CD14-positive monocyte (primary cell): ENCODE measurements around the gene C17orf114.

Experiments used
- DNase-seq, 3 donors: peaks; one replicate each; pipeline ENCODE4 v3.0.0-alpha.2; 2011 to 2022
- H2AFZ ChIP-seq: 2 replicates; pipeline ENCODE4 v1.6.0; 2012; ENCODE audit warnings: mild to moderate bottlenecking, low read depth, low read length, inconsistent platforms; ENCODE audit not compliant: insufficient read depth, poor library complexity, severe bottlenecking
- H3K27ac ChIP-seq, 2 donors: 1 replicate in 1 of 2; 2 replicates in 1 of 2; pipeline ENCODE4 v1.5.1; 2012 to 2013; ENCODE audit warnings: low read length in 2 of 2, control low read depth in 1 of 2, inconsistent platforms in 1 of 2, low read depth in 1 of 2, mild to moderate bottlenecking in 1 of 2
- H3K27me3 ChIP-seq, 2 donors: one replicate each; pipeline versions ENCODE4 v1.6.0 to v1.6.1; 2011 to 2013; ENCODE audit warnings: low read length in 2 of 2; ENCODE audit not compliant: control insufficient read depth in 2 of 2, insufficient read depth in 2 of 2
- H3K36me3 ChIP-seq, 2 donors: replicated peaks in 1 of 2; 1 replicate in 1 of 2; 2 replicates in 1 of 2; pipeline versions ENCODE4 v1.5.1 to v1.6.1; 2012 to 2013; ENCODE audit warnings: low read length in 2 of 2, control low read depth in 1 of 2, inconsistent platforms in 1 of 2, mild to moderate bottlenecking in 1 of 2; ENCODE audit not compliant: insufficient read depth in 2 of 2, control insufficient read depth in 1 of 2
- H3K4me1 ChIP-seq, 2 donors: 1 replicate in 1 of 2; 2 replicates in 1 of 2; pipeline versions ENCODE4 v1.5.1 to v1.6.1; 2012 to 2013; ENCODE audit warnings: low read length in 2 of 2, control low read depth in 1 of 2, inconsistent platforms in 1 of 2, mild to moderate bottlenecking in 1 of 2, moderate library complexity in 1 of 2; ENCODE audit not compliant: insufficient read depth in 2 of 2, control insufficient read depth in 1 of 2
- H3K4me2 ChIP-seq: replicated peaks from 2 replicates; pipeline ENCODE3; 2012; ENCODE audit warnings: low read length, moderate library complexity, mild to moderate bottlenecking; ENCODE audit not compliant: poor library complexity, severe bottlenecking; ENCODE audit errors: extremely low read depth
- H3K4me3 ChIP-seq, 3 experiments: fragments of 200-600 bp in 1 of 3; sonication (generic) in 1 of 3; replicated peaks in 1 of 3; 1 replicate in 2 of 3; 2 replicates in 1 of 3; pipeline ENCODE4 v1.5.1; 2011 to 2013; ENCODE audit warnings: low read length in 3 of 3, mild to moderate bottlenecking in 3 of 3, control low read depth in 2 of 3, low read depth in 2 of 3, inconsistent platforms in 1 of 3, moderate library complexity in 1 of 3
- H3K79me2 ChIP-seq: 2 replicates; pipeline ENCODE4 v1.6.0; 2012; ENCODE audit warnings: mild to moderate bottlenecking, control low read depth, inconsistent platforms, low read length, moderate library complexity; ENCODE audit not compliant: insufficient read depth
- H3K9ac ChIP-seq: 2 replicates; pipeline ENCODE4 v1.6.0; 2017; ENCODE audit warnings: low read length, mild to moderate bottlenecking; ENCODE audit not compliant: insufficient read depth, poor library complexity, severe bottlenecking
- H3K9me3 ChIP-seq, 2 donors: replicated peaks in 1 of 2; 1 replicate in 1 of 2; 2 replicates in 1 of 2; pipeline versions ENCODE4 v1.5.1 to v1.6.1; 2012 to 2013; ENCODE audit warnings: low read length in 2 of 2, control low read depth in 1 of 2; ENCODE audit not compliant: control insufficient read depth in 1 of 2, insufficient read depth in 1 of 2
- H4K20me1 ChIP-seq: 2 replicates; pipeline ENCODE4 v1.6.0; 2012; ENCODE audit warnings: mild to moderate bottlenecking, low read length, control low read depth, moderate library complexity; ENCODE audit not compliant: insufficient read depth
- H3K27ac Mint-ChIP-seq, 7 donors: one replicate each; pipeline ENCODE4 v1.8.0; 2020; ENCODE audit warnings: mild to moderate bottlenecking in 7 of 7, mixed read lengths in 7 of 7, moderate library complexity in 6 of 7, inconsistent platforms in 2 of 7
- H3K27me3 Mint-ChIP-seq, 3 donors: one replicate each; pipeline ENCODE4 v1.8.0; 2021 to 2022; ENCODE audit warnings: low read depth in 3 of 3, mild to moderate bottlenecking in 3 of 3, mixed read lengths in 3 of 3, moderate library complexity in 3 of 3, inconsistent platforms in 1 of 3
- H3K36me3 Mint-ChIP-seq, 2 donors: one replicate each; pipeline ENCODE4 v1.8.0; 2020; ENCODE audit warnings: mixed read lengths in 2 of 2, inconsistent platforms in 1 of 2, mild to moderate bottlenecking in 1 of 2
- H3K4me1 Mint-ChIP-seq: one replicate; pipeline ENCODE4 v1.8.0; 2020; ENCODE audit warnings: mild to moderate bottlenecking, mixed read lengths
- H3K4me3 Mint-ChIP-seq, 2 donors: one replicate each; pipeline ENCODE4 v1.8.0; 2020; ENCODE audit warnings: mild to moderate bottlenecking in 2 of 2, mixed read lengths in 2 of 2, moderate library complexity in 1 of 2
- H3K9me3 Mint-ChIP-seq, 7 donors: one replicate each; pipeline ENCODE4 v1.8.0; 2020 to 2022; ENCODE audit warnings: mixed read lengths in 7 of 7, mild to moderate bottlenecking in 6 of 7, moderate library complexity in 6 of 7, inconsistent platforms in 2 of 7
- CTCF ChIP-seq: fragments of 200-600 bp; IDR thresholded peaks from one replicate; pipeline ENCODE4 v1.8.0; 2022; ENCODE audit warnings: antibody characterized with exemption, mild to moderate bottlenecking
- WGBS: methylation state at CpG from one replicate; pipeline ENCODE4 v1.1.5; 2013; ENCODE audit warnings: missing lambda C conversion rate; ENCODE audit not compliant: insufficient coverage; 5-methylcytosine and 5-hydroxymethylcytosine counted together
- intact Hi-C, 2 donors: fragments of 100-400 bp; cut with micrococcal nuclease; formaldehyde crosslinking; loops; one replicate each; pipeline versions ENCODE4 v1.15.0 to v1.15.1; 2023

The C17orf114 gene

GRCh38 chr17:4827399-4827798 lies 25.3 kb upstream of the C17orf114 start:
- no peaks in the 10 kb centered on the region for H3K4me1 ChIP-seq
- no peak overlapping the region for H2AFZ ChIP-seq
- H3K36me3 ChIP-seq = peaks cover 3 to 12% of the 10 kb centered on the region in 2 donors
- Mint-ChIP-seq H3K9me3 (no peaks in the 10 kb centered on the region), H3K4me3 (no peak overlapping the region), H3K36me3 (peaks cover 10 to 13% of the 10 kb centered on the region in 2 donors), H3K27ac (no peak overlapping the region), H3K4me1 (peaks cover 1% of the 10 kb centered on the region), H3K27me3 (peaks cover 10 to 22% (median 20%) of the 10 kb centered on the region in 3 donors)
- H3K4me2 ChIP-seq = no peak overlapping the region
- TF ChIP-seq CTCF = no peak
- no peak for DNase-seq
- intact Hi-C loops = no loop called here
- H4K20me1 ChIP-seq = no peaks in the 10 kb centered on the region
- no peak overlapping the region for H3K4me3 ChIP-seq
- H3K9ac ChIP-seq = no peak overlapping the region
- H3K79me2 ChIP-seq = no peaks in the 10 kb centered on the region
- no peaks in the 10 kb centered on the region for H3K27me3 ChIP-seq
- no peaks in the 10 kb centered on the region for H3K9me3 ChIP-seq
- 80% methylated on average over 2 of the region's 8 CpGs for WGBS
- no peak overlapping the region for H3K27ac ChIP-seq

GRCh38 chr17:4823373-4824089 lies 21.4 kb upstream of the C17orf114 start:
- peak overlapping the region in 3 of 7 donors; percentile 3 to 61 (median 20) for H3K27ac Mint-ChIP-seq
- Histone ChIP-seq H3K27me3 (no peaks in the 10 kb centered on the region), H3K4me2 (no peak overlapping the region), H3K4me3 (no peak overlapping the region), H3K9me3 (no peaks in the 10 kb centered on the region), H3K4me1 (no peaks in the 10 kb centered on the region), H4K20me1 (no peaks in the 10 kb centered on the region), H2AFZ (no peak overlapping the region), H3K79me2 (no peaks in the 10 kb centered on the region), H3K9ac (no peak overlapping the region), H3K27ac (no peak overlapping the region), H3K36me3 (peaks cover 16 to 30% of the 10 kb centered on the region in 2 donors)
- no peak overlapping the region for H3K4me3 Mint-ChIP-seq
- no peaks in the 10 kb centered on the region for H3K4me1 Mint-ChIP-seq
- 91% methylated on average over 7 of the region's 12 CpGs for WGBS
- peaks cover 19 to 47% of the 10 kb centered on the region in 2 donors for H3K36me3 Mint-ChIP-seq
- no peak for TF ChIP-seq CTCF
- DNase-seq = no peak
- intact Hi-C loops = no loop called here
- H3K9me3 Mint-ChIP-seq = peaks cover 0 to 2% (median 0%) of the 10 kb centered on the region in 7 donors
- H3K27me3 Mint-ChIP-seq = peaks cover 7 to 18% (median 16%) of the 10 kb centered on the region in 3 donors
